ENCODE data around the gene CAPZB.

Gene CAPZB

GRCh38 chr1:19344372-19344810 is 140.9 kb downstream of the CAPZB start:
- Histone ChIP-seq H3K4me3 (ENCODE audit: low read depth, low read length) (no peak overlapping the region), H3K27ac (no peak overlapping the region), H3K36me3 (replicated peaks) (peaks cover 69% of the 10 kb centered on the region), H3K27me3 (replicated peaks) (no peaks in the 10 kb centered on the region)
- no peak for DNase-seq
- in situ Hi-C loops (cut with HindIII; ENCODE audit: low pct_ligation_motif_present, low sequenced_read_pairs), result no loop called here
- peak; percentile 90 for TF ChIP-seq CTCF (IDR thresholded peaks at IDR 0.05; ENCODE audit: low read depth, low read length, missing control alignments)

- no peak for TF ChIP-seq CTCF (IDR thresholded peaks at IDR 0.05; ENCODE audit: low read depth, low read length, missing control alignments)
- H3K27ac ChIP-seq, result no peak overlapping the region
Observed at GRCh38 chr1:19343617-19344350, 141.6 kb downstream of the CAPZB start.

GRCh38 chr1:19342894-19343616 is 142.3 kb downstream of the CAPZB start:
- DNase-seq, result no peak
- no peaks in the 10 kb centered on the region for H3K27me3 ChIP-seq (replicated peaks)
- in situ Hi-C loops (cut with HindIII; ENCODE audit: low pct_ligation_motif_present, low sequenced_read_pairs), result no loop called here
- H3K27ac ChIP-seq, result no peak overlapping the region
- H3K4me3 ChIP-seq (ENCODE audit: low read depth, low read length), result no peak overlapping the region
- TF ChIP-seq CTCF (IDR thresholded peaks at IDR 0.05; ENCODE audit: low read depth, low read length, missing control alignments), result no peak
- H3K36me3 ChIP-seq (replicated peaks), result peaks cover 69% of the 10 kb centered on the region

More at GRCh38 chr1:19343617-19344350, 141.6 kb downstream of the CAPZB start:
- no peak for DNase-seq
- H3K27me3 ChIP-seq (replicated peaks), result no peaks in the 10 kb centered on the region
- H3K4me3 ChIP-seq (ENCODE audit: low read depth, low read length), result no peak overlapping the region
- in situ Hi-C loops (cut with HindIII; ENCODE audit: low pct_ligation_motif_present, low sequenced_read_pairs), result no loop called here
- peaks cover 67% of the 10 kb centered on the region for H3K36me3 ChIP-seq (replicated peaks)

- no peak for TF ChIP-seq CTCF (IDR thresholded peaks at IDR 0.05; ENCODE audit: low read depth, low read length, missing control alignments)
Observed at GRCh38 chr1:19342062-19342750, 143.1 kb downstream of the CAPZB start.

GRCh38 chr1:19341201-19342061 is 143.9 kb downstream of the CAPZB start:
- TF ChIP-seq CTCF (IDR thresholded peaks at IDR 0.05; ENCODE audit: low read depth, low read length, missing control alignments), result peak; percentile 94
- no peak overlapping the region for H3K27ac ChIP-seq
- peaks cover 71% of the 10 kb centered on the region for H3K36me3 ChIP-seq (replicated peaks)
- DNase-seq, result peak; percentile 78
- in situ Hi-C loops (cut with HindIII; ENCODE audit: low pct_ligation_motif_present, low sequenced_read_pairs), result no loop called here
- no peaks in the 10 kb centered on the region for H3K27me3 ChIP-seq (replicated peaks)
- no peak overlapping the region for H3K4me3 ChIP-seq (ENCODE audit: low read depth, low read length)

More at GRCh38 chr1:19342062-19342750, 143.1 kb downstream of the CAPZB start:
- DNase-seq, result no peak
- in situ Hi-C loops (cut with HindIII; ENCODE audit: low pct_ligation_motif_present, low sequenced_read_pairs), result no loop called here
- Histone ChIP-seq H3K27ac (no peak overlapping the region), H3K36me3 (replicated peaks) (peaks cover 73% of the 10 kb centered on the region), H3K27me3 (replicated peaks) (no peaks in the 10 kb centered on the region), H3K4me3 (ENCODE audit: low read depth, low read length) (no peak overlapping the region)

Data from brain microvascular endothelial cell (primary cell).